Measurements from ENCODE around the gene MRGPRF. TPM values are rescaled to one million over a fixed set of nuclear protein-coding genes. Genes with fewer than 3 reads are reported as not detected.
A peak's percentile ranks its signal among the peaks of the same experiment; 100 is the strongest.

The MRGPRF gene
- total and polyA plus RNA-seq, 2 donors from 2014 or later, result 9.3 to 19.0 TPM

DNA sequence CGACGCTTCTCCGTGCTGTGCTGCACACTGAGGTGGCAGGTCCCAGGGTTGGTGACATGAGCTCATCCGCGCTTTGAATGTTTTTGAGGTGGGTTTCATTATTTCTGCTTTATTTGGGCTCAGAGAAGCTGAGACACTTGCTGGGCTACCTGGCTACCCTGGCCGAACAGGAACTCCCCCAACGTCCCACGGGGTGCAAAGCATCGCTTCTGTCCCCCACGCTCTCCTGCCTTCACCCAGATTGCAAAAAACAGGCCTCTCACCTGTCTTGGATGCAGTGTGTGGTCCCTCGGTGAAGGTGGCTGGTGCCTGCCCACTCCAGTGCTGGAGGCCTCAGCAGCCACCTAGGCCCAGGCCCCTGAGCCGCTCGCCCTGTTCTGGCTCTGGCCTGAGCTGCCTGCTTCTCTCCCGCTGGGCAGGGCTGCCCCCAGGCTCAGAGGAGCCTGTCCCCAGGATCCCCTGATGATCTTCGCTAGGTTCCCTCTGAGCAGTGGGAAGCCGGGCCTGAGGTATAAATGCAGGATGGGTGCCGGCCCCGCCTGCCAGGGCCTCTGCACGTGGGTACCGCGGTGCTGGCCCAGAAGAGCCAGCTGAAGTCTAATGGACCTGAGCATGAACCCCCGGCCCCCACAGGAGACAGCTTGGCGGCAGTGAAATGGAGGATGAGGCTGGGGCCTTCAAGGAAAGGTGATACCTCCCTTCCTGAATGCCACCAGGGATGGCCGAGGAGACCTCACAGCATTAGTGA, 16.5 kb downstream of the MRGPRF start:
- H3K4me1 ChIP-seq (ENCODE audit: control insufficient read depth in 2 of 3, insufficient read depth in 2 of 3, low read depth in 1 of 3, low read length in 3 of 3), result peaks cover 0 to 5% (median 4%) of the 10 kb centered on the region in 3 donors
- H3K9ac ChIP-seq (ENCODE audit: low read length in 3 of 3), result no peak overlapping the region
- no peak overlapping the region for H3K27ac ChIP-seq (ENCODE audit: low read depth in 2 of 2, low read length in 2 of 2)
- H3K4me3 ChIP-seq (ENCODE audit: low read length in 3 of 3), result no peak overlapping the region
- peak in 2 of 5 donors; percentile 7 to 48 for DNase-seq
- no peak for FAIRE-seq
- H3K36me3 ChIP-seq (ENCODE audit: control insufficient read depth in 2 of 3, insufficient read depth in 3 of 3, low read length in 3 of 3), result no peaks in the 10 kb centered on the region
- intact Hi-C loops (cut with DNase I), result no loop called here
- H3K9me3 ChIP-seq (ENCODE audit: control insufficient read depth in 2 of 3, insufficient read depth in 1 of 3, low read length in 3 of 3), result no peaks in the 10 kb centered on the region
- TF ChIP-seq, protein P1, sequence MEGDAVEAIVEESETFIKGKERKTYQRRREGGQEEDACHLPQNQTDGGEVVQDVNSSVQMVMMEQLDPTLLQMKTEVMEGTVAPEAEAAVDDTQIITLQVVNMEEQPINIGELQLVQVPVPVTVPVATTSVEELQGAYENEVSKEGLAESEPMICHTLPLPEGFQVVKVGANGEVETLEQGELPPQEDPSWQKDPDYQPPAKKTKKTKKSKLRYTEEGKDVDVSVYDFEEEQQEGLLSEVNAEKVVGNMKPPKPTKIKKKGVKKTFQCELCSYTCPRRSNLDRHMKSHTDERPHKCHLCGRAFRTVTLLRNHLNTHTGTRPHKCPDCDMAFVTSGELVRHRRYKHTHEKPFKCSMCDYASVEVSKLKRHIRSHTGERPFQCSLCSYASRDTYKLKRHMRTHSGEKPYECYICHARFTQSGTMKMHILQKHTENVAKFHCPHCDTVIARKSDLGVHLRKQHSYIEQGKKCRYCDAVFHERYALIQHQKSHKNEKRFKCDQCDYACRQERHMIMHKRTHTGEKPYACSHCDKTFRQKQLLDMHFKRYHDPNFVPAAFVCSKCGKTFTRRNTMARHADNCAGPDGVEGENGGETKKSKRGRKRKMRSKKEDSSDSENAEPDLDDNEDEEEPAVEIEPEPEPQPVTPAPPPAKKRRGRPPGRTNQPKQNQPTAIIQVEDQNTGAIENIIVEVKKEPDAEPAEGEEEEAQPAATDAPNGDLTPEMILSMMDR (IDR thresholded peaks at IDR 0.05; ENCODE audit: borderline replicate concordance, extremely low read depth, insufficient read depth), result no peak
- no peaks in the 10 kb centered on the region for H3K27me3 ChIP-seq (ENCODE audit: control insufficient read depth, insufficient read depth, low read length)

DNA sequence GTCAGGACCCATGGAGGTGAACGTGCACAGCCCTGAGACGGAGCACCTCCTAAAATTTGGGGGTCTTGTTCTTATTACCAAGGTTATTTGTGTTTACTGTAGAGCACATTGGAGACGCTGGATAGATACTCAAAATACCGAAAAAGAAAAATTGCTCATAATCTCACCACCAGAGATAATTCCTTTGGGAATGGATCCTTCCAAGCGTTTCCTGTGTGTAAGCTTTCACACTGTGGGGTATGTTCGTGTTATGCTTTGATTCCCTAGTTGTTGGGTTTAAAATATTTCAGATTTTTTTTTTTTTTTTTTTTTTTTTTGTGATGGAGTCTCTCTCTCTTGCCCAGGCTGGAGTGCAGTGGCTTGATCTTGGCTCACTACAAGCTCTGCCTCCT, 18.2 kb downstream of the MRGPRF start:
- no peaks in the 10 kb centered on the region for H3K27me3 ChIP-seq (ENCODE audit: control insufficient read depth, insufficient read depth, low read length)
- DNase-seq (no peak), FAIRE-seq (no peak)
- intact Hi-C loops (cut with DNase I), result no loop called here
- TF ChIP-seq, protein P1 (IDR thresholded peaks at IDR 0.05; ENCODE audit: borderline replicate concordance, extremely low read depth, insufficient read depth), result no peak
- no peak overlapping the region for H3K9ac ChIP-seq (ENCODE audit: low read length in 3 of 3)
- H3K27ac ChIP-seq (ENCODE audit: low read depth in 2 of 2, low read length in 2 of 2), result no peak overlapping the region
- no peaks in the 10 kb centered on the region for H3K36me3 ChIP-seq (ENCODE audit: control insufficient read depth in 2 of 3, insufficient read depth in 3 of 3, low read length in 3 of 3)
- H3K9me3 ChIP-seq (ENCODE audit: control insufficient read depth in 2 of 3, insufficient read depth in 1 of 3, low read length in 3 of 3), result no peaks in the 10 kb centered on the region
- H3K4me3 ChIP-seq (ENCODE audit: low read length in 3 of 3), result no peak overlapping the region
- H3K4me1 ChIP-seq (ENCODE audit: control insufficient read depth in 2 of 3, insufficient read depth in 2 of 3, low read depth in 1 of 3, low read length in 3 of 3), result peaks cover 0 to 4% (median 2%) of the 10 kb centered on the region in 3 donors

DNA sequence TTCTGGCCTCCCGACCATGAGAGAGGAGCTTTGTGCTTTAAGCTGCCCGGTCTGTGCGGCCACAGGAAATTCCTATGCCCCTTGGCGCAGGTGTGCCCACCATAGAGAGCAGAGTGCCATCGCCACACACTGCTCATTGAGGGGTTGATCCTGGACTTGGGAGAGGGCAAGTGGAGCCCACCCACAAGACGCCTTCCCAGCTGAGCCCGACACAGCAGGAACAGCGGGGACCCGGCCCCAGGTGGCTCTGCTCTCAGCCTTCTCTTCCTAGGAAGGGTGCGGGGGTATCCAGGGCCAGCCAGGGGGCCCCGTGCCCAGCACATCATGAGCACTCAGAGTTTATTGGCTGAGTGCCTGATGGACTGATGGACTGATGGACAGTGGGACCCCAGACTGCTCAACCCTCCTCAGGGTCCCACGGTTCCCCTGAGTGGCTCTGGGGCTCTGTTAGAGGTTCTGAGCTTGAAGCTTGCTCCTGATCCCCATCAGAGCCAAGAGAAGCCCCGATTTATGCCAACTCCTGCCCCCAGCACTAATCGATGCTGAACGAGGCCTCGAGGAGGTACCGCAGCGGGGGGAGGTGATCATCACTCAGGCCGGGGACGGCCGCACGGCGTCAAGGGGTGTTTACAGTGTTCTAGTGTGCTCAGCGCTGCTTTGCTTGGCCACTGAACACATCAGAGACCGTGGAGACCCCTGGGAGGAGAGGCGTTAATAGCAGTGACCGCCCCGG, 18.7 kb downstream of the MRGPRF start:
- Histone ChIP-seq H3K36me3 (ENCODE audit: control insufficient read depth in 2 of 3, insufficient read depth in 3 of 3, low read length in 3 of 3) (no peaks in the 10 kb centered on the region), H3K27me3 (ENCODE audit: control insufficient read depth, insufficient read depth, low read length) (no peaks in the 10 kb centered on the region), H3K4me1 (ENCODE audit: control insufficient read depth in 2 of 3, insufficient read depth in 2 of 3, low read depth in 1 of 3, low read length in 3 of 3) (peaks cover 0 to 4% (median 2%) of the 10 kb centered on the region in 3 donors), H3K9me3 (ENCODE audit: control insufficient read depth in 2 of 3, insufficient read depth in 1 of 3, low read length in 3 of 3) (no peaks in the 10 kb centered on the region), H3K4me3 (ENCODE audit: low read length in 3 of 3) (no peak overlapping the region), H3K27ac (ENCODE audit: low read depth in 2 of 2, low read length in 2 of 2) (no peak overlapping the region), H3K9ac (ENCODE audit: low read length in 3 of 3) (no peak overlapping the region)
- FAIRE-seq, result no peak
- intact Hi-C loops (cut with DNase I), result no loop called here
- peak in 2 of 5 donors; percentile 7 to 69 for DNase-seq
- TF ChIP-seq, protein P1 (IDR thresholded peaks at IDR 0.05; ENCODE audit: borderline replicate concordance, extremely low read depth, insufficient read depth), result no peak

All from kidney (tissue), 14 donors.